Endothelial cell (in vitro differentiated cells): ENCODE data around the gene KCNE3. TPM values are rescaled to one million over a fixed set of nuclear protein-coding genes. Genes with fewer than 3 reads are reported as not detected.
"Not testable (repeated sequence)": the region's sequence is repeated elsewhere in the genome, so short reads cannot be mapped to it uniquely, and the experiment has no call there.

ENCODE experiments used
- DNase-seq: peaks from one replicate; pipeline ENCODE4 v3.0.0; 2021; ENCODE audit warnings: low spot score
- H3K27ac Mint-ChIP-seq: one replicate; pipeline ENCODE4 v1.8.0; 2021; ENCODE audit warnings: mixed read lengths, inconsistent platforms; ENCODE audit not compliant: unreplicated experiment
- H3K27me3 Mint-ChIP-seq: one replicate; pipeline ENCODE4 v1.8.0; 2021; ENCODE audit warnings: mild to moderate bottlenecking, moderate library complexity, mixed read lengths, inconsistent platforms; ENCODE audit not compliant: unreplicated experiment
- H3K36me3 Mint-ChIP-seq: one replicate; pipeline ENCODE4 v1.8.0; 2021; ENCODE audit warnings: mild to moderate bottlenecking, low read depth, mixed read lengths, inconsistent platforms; ENCODE audit not compliant: unreplicated experiment
- H3K4me1 Mint-ChIP-seq: one replicate; pipeline ENCODE4 v1.8.0; 2021; ENCODE audit warnings: mild to moderate bottlenecking, mixed read lengths, inconsistent platforms; ENCODE audit not compliant: unreplicated experiment
- H3K4me3 Mint-ChIP-seq: one replicate; pipeline ENCODE4 v1.8.0; 2021; ENCODE audit warnings: mild to moderate bottlenecking, mixed read lengths, inconsistent platforms; ENCODE audit not compliant: unreplicated experiment
- H3K9me3 Mint-ChIP-seq: one replicate; pipeline ENCODE4 v1.8.0; 2021; ENCODE audit warnings: mixed read lengths, inconsistent platforms; ENCODE audit not compliant: unreplicated experiment
- total RNA-seq: library from RNA; stranded (reverse); fragmentation: NEBNext Ultra II Directional; extraction: Animal tissue kit (Norgen Biotek cat#: 25700); gene quantifications from one replicate; pipeline ENCODE4 v1.2.1, GENCODE V29; 2021; ENCODE audit not compliant: unreplicated experiment
- TF ChIP-seq, protein P1 (sequence below): fragments of 200-600 bp; sonication (generic); IDR thresholded peaks from one replicate; pipeline ENCODE4 v1.5.0; 2021; ENCODE audit warnings: antibody characterized with exemption; ENCODE audit not compliant: unreplicated experiment

Gene KCNE3
- total RNA-seq, 1 donor from 2014 or later, result 29.4 TPM

GRCh38 chr11:74425100-74425499 is 42.2 kb downstream of the KCNE3 start:
- no peak for DNase-seq
- H3K27me3 Mint-ChIP-seq, result peaks cover 1% of the 10 kb centered on the region
- no peaks in the 10 kb centered on the region for H3K36me3 Mint-ChIP-seq
- no peak overlapping the region for H3K27ac Mint-ChIP-seq
- no peaks in the 10 kb centered on the region for H3K9me3 Mint-ChIP-seq
- TF ChIP-seq, protein P1, sequence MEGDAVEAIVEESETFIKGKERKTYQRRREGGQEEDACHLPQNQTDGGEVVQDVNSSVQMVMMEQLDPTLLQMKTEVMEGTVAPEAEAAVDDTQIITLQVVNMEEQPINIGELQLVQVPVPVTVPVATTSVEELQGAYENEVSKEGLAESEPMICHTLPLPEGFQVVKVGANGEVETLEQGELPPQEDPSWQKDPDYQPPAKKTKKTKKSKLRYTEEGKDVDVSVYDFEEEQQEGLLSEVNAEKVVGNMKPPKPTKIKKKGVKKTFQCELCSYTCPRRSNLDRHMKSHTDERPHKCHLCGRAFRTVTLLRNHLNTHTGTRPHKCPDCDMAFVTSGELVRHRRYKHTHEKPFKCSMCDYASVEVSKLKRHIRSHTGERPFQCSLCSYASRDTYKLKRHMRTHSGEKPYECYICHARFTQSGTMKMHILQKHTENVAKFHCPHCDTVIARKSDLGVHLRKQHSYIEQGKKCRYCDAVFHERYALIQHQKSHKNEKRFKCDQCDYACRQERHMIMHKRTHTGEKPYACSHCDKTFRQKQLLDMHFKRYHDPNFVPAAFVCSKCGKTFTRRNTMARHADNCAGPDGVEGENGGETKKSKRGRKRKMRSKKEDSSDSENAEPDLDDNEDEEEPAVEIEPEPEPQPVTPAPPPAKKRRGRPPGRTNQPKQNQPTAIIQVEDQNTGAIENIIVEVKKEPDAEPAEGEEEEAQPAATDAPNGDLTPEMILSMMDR, result no peak
- H3K4me1 Mint-ChIP-seq, result no peaks in the 10 kb centered on the region
- no peak overlapping the region for H3K4me3 Mint-ChIP-seq

DNA sequence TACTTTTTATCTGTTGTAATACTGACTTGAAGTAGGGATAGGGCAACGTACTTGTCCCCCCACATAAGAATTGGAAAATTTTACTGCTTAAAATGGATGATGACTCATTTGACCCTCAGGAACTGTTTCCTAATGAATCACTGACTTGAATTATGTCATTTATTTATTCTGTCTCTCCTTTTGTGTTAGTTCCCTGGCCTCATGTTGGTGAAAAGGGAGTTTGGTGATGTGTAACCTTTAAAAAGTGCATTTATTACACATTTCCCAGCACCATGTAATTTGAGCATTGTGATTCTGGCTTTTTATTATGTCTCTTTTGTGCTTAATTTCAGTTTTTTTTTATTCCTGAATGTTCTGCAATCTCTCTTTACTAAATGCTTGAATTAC is 48.8 kb downstream of the KCNE3 start:
- DNase-seq, result no peak
- no peaks in the 10 kb centered on the region for H3K27me3 Mint-ChIP-seq
- H3K9me3 Mint-ChIP-seq, result no peaks in the 10 kb centered on the region
- TF ChIP-seq, protein P1, result no peak
- H3K27ac Mint-ChIP-seq, result no peak overlapping the region
- H3K36me3 Mint-ChIP-seq, result no peaks in the 10 kb centered on the region
- peaks cover 6% of the 10 kb centered on the region for H3K4me1 Mint-ChIP-seq
- H3K4me3 Mint-ChIP-seq, result no peak overlapping the region

DNA sequence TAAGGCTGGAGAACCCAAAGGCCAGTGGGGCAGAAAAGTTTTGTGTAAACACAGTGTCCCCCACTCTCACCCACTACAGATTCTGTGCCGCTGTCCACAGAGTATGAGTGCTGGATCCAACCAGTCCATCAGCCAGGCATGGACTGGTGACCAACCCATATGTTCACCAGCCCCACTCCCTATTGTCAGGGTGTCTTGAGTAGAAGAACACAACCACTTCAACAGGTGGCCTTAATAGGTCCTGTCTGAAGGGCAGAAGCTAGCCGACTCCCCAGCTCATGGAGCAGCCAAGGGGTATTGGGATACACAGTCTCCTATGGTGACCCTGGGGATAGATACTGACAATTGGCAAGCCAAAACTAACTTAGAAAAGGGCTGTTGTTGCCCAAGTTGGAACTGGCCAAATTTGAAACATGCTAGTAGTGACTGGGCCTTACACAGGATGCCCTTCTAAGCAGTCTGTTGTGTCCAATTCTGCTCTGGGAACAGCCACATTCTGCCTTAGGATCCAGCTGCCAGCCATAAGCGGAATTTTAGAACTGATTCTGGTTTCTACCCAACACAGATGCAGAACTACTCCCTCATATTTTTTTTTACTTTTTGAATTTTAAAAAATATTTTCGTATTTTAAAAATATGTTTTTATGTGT is 49.4 kb downstream of the KCNE3 start:
- no peak for DNase-seq
- Mint-ChIP-seq H3K36me3 (no peaks in the 10 kb centered on the region), H3K27ac (no peak overlapping the region), H3K27me3 (no peaks in the 10 kb centered on the region), H3K9me3 (no peaks in the 10 kb centered on the region), H3K4me1 (peaks cover 6% of the 10 kb centered on the region), H3K4me3 (no peak overlapping the region)
- TF ChIP-seq, protein P1, result no peak

GRCh38 chr11:74417379-74417804 is 50.0 kb downstream of the KCNE3 start:
- no peaks in the 10 kb centered on the region for H3K27me3 Mint-ChIP-seq
- no peak overlapping the region for H3K4me3 Mint-ChIP-seq
- no peaks in the 10 kb centered on the region for H3K9me3 Mint-ChIP-seq
- no peak for DNase-seq
- H3K36me3 Mint-ChIP-seq, result no peaks in the 10 kb centered on the region
- H3K27ac Mint-ChIP-seq, result no peak overlapping the region
- TF ChIP-seq, protein P1, result no peak
- peaks cover 6% of the 10 kb centered on the region for H3K4me1 Mint-ChIP-seq

DNA sequence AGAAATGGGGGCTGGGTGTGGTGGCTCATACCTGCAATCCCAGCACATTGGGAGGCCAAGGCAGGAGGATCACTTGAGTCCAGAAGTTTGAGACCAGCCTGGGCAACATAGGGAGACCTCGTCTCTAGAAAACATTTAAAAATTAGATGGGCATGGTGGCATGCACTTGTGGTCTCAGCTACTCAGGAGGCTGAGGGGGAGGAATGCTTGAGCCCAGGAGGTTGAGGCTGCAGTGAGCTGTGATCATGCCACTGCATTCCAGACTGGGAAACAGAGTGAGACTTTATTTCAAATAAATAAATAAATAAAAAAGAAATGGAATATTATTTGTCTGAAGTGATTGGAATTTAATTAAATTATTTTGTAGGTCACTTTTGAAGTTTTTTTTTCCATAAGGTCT is 50.4 kb downstream of the KCNE3 start:
- H3K9me3 Mint-ChIP-seq, H3K27me3 Mint-ChIP-seq, H3K36me3 Mint-ChIP-seq, DNase-seq, H3K27ac Mint-ChIP-seq, H3K4me3 Mint-ChIP-seq, H3K4me1 Mint-ChIP-seq: not testable (repeated sequence)
